ENCODE data around the gene MRAP. TPM values are rescaled to one million over a fixed set of nuclear protein-coding genes. Genes with fewer than 3 reads are reported as not detected.
A peak's percentile ranks its signal among the peaks of the same experiment; 100 is the strongest.

Gene MRAP
- total RNA-seq, 1 experiment from 2014 or later: not detected

- no peak for DNase-seq
- TF ChIP-seq CTCF (IDR thresholded peaks at IDR 0.05; ENCODE audit: unreplicated experiment): no peak
- Mint-ChIP-seq H3K9me3 (ENCODE audit: low read depth, unreplicated experiment) (no peaks in the 10 kb centered on the region), H3K4me1 (ENCODE audit: low read depth, unreplicated experiment) (no peaks in the 10 kb centered on the region), H3K4me3 (ENCODE audit: low read depth, unreplicated experiment) (no peak overlapping the region), H3K27ac (ENCODE audit: unreplicated experiment) (no peak overlapping the region), H3K36me3 (ENCODE audit: insufficient read depth, unreplicated experiment) (peaks cover 17% of the 10 kb centered on the region), H3K27me3 (ENCODE audit: unreplicated experiment) (no peaks in the 10 kb centered on the region)
- intact Hi-C loops (cut with micrococcal nuclease; ENCODE audit: unreplicated experiment): no loop called here
- BruUV-seq (replicated peaks): no TSS peak
- CTCF ChIA-PET: interaction anchor here (0.6 kb wide), 1 partner anchor 15 kb away, joined by 3 read pairs; no protein-coding TSS in a partner anchor
Observed at GRCh38 chr21:32356874-32357395, 58.3 kb downstream of the MRAP start.

- CTCF ChIA-PET: no interaction called here
- Mint-ChIP-seq H3K9me3 (ENCODE audit: low read depth, unreplicated experiment) (no peaks in the 10 kb centered on the region), H3K4me3 (ENCODE audit: low read depth, unreplicated experiment) (no peak overlapping the region), H3K36me3 (ENCODE audit: insufficient read depth, unreplicated experiment) (peaks cover 22% of the 10 kb centered on the region), H3K27me3 (ENCODE audit: unreplicated experiment) (no peaks in the 10 kb centered on the region), H3K4me1 (ENCODE audit: low read depth, unreplicated experiment) (no peaks in the 10 kb centered on the region), H3K27ac (ENCODE audit: unreplicated experiment) (no peak overlapping the region)
- TF ChIP-seq CTCF (IDR thresholded peaks at IDR 0.05; ENCODE audit: unreplicated experiment): no peak
- peak; percentile 17 for DNase-seq
- no TSS peak for BruUV-seq (replicated peaks)
- intact Hi-C loops (cut with micrococcal nuclease; ENCODE audit: unreplicated experiment): no loop called here
Observed at GRCh38 chr21:32359719-32360260, 61.1 kb downstream of the MRAP start.

- H3K9me3 Mint-ChIP-seq (ENCODE audit: low read depth, unreplicated experiment): no peaks in the 10 kb centered on the region
- DNase-seq: no peak
- BruUV-seq (replicated peaks): no TSS peak
- intact Hi-C loops (cut with micrococcal nuclease; ENCODE audit: unreplicated experiment): no loop called here
- H3K4me1 Mint-ChIP-seq (ENCODE audit: low read depth, unreplicated experiment): no peaks in the 10 kb centered on the region
- CTCF ChIA-PET: no interaction called here
- no peaks in the 10 kb centered on the region for H3K27me3 Mint-ChIP-seq (ENCODE audit: unreplicated experiment)
- no peak overlapping the region for H3K4me3 Mint-ChIP-seq (ENCODE audit: low read depth, unreplicated experiment)
- peaks cover 20% of the 10 kb centered on the region for H3K36me3 Mint-ChIP-seq (ENCODE audit: insufficient read depth, unreplicated experiment)
- H3K27ac Mint-ChIP-seq (ENCODE audit: unreplicated experiment): no peak overlapping the region
- no peak for TF ChIP-seq CTCF (IDR thresholded peaks at IDR 0.05; ENCODE audit: unreplicated experiment)
Observed at GRCh38 chr21:32360401-32360975, 61.8 kb downstream of the MRAP start.

Other genes starting within 250 kb of the MRAP start
- gene MIS18A, start 19.8 kb upstream of the MRAP start, total RNA-seq (2022): 10.9 and 13.7 TPM in 2 replicates
- 16.5 and 19.2 TPM in 2 replicates for gene URB1, start 94.2 kb downstream of the MRAP start, total RNA-seq (2022)
- gene EVA1C, start 113.9 kb downstream of the MRAP start, total RNA-seq (2022): 1.4 and 3.1 TPM in 2 replicates